ENCODE measurements around the gene ALG14.
"Not testable (repeated sequence)": the region's sequence is repeated elsewhere in the genome, so short reads cannot be mapped to it uniquely, and the experiment has no call there.

Gene ALG14

GRCh38 chr1:95061445-95062006, 11.2 kb downstream of the ALG14 start:
- TF ChIP-seq CTCF (IDR thresholded peaks at IDR 0.05; ENCODE audit: low read depth, low read length, missing control alignments), result no peak
- H3K4me3 ChIP-seq (ENCODE audit: low read depth, low read length), result no peak overlapping the region
- no peak for DNase-seq (ENCODE audit: low read depth)

GRCh38 chr1:95058974-95059373, 13.8 kb downstream of the ALG14 start:
- no peak overlapping the region for H3K4me3 ChIP-seq (ENCODE audit: low read depth, low read length)
- no peak for DNase-seq (ENCODE audit: low read depth)
- TF ChIP-seq CTCF (IDR thresholded peaks at IDR 0.05; ENCODE audit: low read depth, low read length, missing control alignments), result no peak

GRCh38 chr1:95057351-95057750, 15.4 kb downstream of the ALG14 start:
- no peak for DNase-seq (ENCODE audit: low read depth)
- no peak overlapping the region for H3K4me3 ChIP-seq (ENCODE audit: low read depth, low read length)
- TF ChIP-seq CTCF (IDR thresholded peaks at IDR 0.05; ENCODE audit: low read depth, low read length, missing control alignments), result no peak

- no peak for TF ChIP-seq CTCF (IDR thresholded peaks at IDR 0.05; ENCODE audit: low read depth, low read length, missing control alignments)
- no peak overlapping the region for H3K4me3 ChIP-seq (ENCODE audit: low read depth, low read length)
- DNase-seq (ENCODE audit: low read depth), result no peak
Measured at GRCh38 chr1:95049935-95050334, 22.8 kb downstream of the ALG14 start.

GRCh38 chr1:95048317-95048716, 24.4 kb downstream of the ALG14 start:
- no peak for DNase-seq (ENCODE audit: low read depth)
- no peak for TF ChIP-seq CTCF (IDR thresholded peaks at IDR 0.05; ENCODE audit: low read depth, low read length, missing control alignments)
- no peak overlapping the region for H3K4me3 ChIP-seq (ENCODE audit: low read depth, low read length)

- H3K4me3 ChIP-seq (ENCODE audit: low read depth, low read length); DNase-seq (ENCODE audit: low read depth): not testable (repeated sequence)
Measured at GRCh38 chr1:95047624-95048023, 25.1 kb downstream of the ALG14 start.

GRCh38 chr1:95046359-95046758, 26.4 kb downstream of the ALG14 start:
- no peak for DNase-seq (ENCODE audit: low read depth)
- H3K4me3 ChIP-seq (ENCODE audit: low read depth, low read length), result no peak overlapping the region
- no peak for TF ChIP-seq CTCF (IDR thresholded peaks at IDR 0.05; ENCODE audit: low read depth, low read length, missing control alignments)
